Memory B cell (primary cell): ENCODE results near the gene LUM.

Experiments used
- ATAC-seq: fragments of 150-1000 bp; cut with Tn5 transposase; 2 replicates; pipeline ENCODE4 v1.10.0; 2021; ENCODE audit warnings: low read depth, mild to moderate bottlenecking, moderate library complexity
- DNase-seq, 2 donors: peaks; one replicate each; pipeline ENCODE4 v3.0.0; 2022; ENCODE audit warnings: low spot score in 2 of 2
- H3K27ac Mint-ChIP-seq: one replicate; pipeline ENCODE4 v1.8.0; 2022; ENCODE audit warnings: mild to moderate bottlenecking, moderate library complexity, mixed read lengths
- H3K27me3 Mint-ChIP-seq: one replicate; pipeline ENCODE4 v1.8.0; 2022; ENCODE audit warnings: mixed read lengths
- H3K36me3 Mint-ChIP-seq: one replicate; pipeline ENCODE4 v1.8.0; 2022; ENCODE audit warnings: mild to moderate bottlenecking, mixed read lengths
- H3K4me1 Mint-ChIP-seq: one replicate; pipeline ENCODE4 v1.8.0; 2022; ENCODE audit warnings: mixed read lengths
- H3K4me3 Mint-ChIP-seq: one replicate; pipeline ENCODE4 v1.8.0; 2022; ENCODE audit warnings: mild to moderate bottlenecking, moderate library complexity, mixed read lengths
- H3K9me3 Mint-ChIP-seq: one replicate; pipeline ENCODE4 v1.8.0; 2022; ENCODE audit warnings: mixed read lengths

LUM gene

GRCh38 chr12:91074851-91075250 is 36.4 kb downstream of the LUM start:
- H3K27me3 Mint-ChIP-seq: peaks cover 2% of the 10 kb centered on the region
- ATAC-seq (no peak), DNase-seq (no peak)
- H3K4me3 Mint-ChIP-seq: no peak overlapping the region
- no peaks in the 10 kb centered on the region for H3K4me1 Mint-ChIP-seq
- H3K36me3 Mint-ChIP-seq: no peaks in the 10 kb centered on the region
- H3K27ac Mint-ChIP-seq: no peak overlapping the region
- H3K9me3 Mint-ChIP-seq: no peaks in the 10 kb centered on the region

- Mint-ChIP-seq H3K27ac (no peak overlapping the region), H3K4me3 (no peak overlapping the region), H3K4me1 (no peaks in the 10 kb centered on the region), H3K36me3 (no peaks in the 10 kb centered on the region), H3K9me3 (no peaks in the 10 kb centered on the region), H3K27me3 (peaks cover 4% of the 10 kb centered on the region)
- DNase-seq: no peak
- ATAC-seq: no peak
Observed at GRCh38 chr12:91074154-91074709, 37.1 kb downstream of the LUM start.

GRCh38 chr12:91073426-91073825 is 37.9 kb downstream of the LUM start:
- Mint-ChIP-seq H3K27ac (no peak overlapping the region), H3K9me3 (no peaks in the 10 kb centered on the region), H3K4me1 (no peaks in the 10 kb centered on the region), H3K27me3 (peaks cover 6% of the 10 kb centered on the region), H3K4me3 (no peak overlapping the region), H3K36me3 (no peaks in the 10 kb centered on the region)
- ATAC-seq: no peak
- no peak for DNase-seq

GRCh38 chr12:91072931-91073330 is 38.4 kb downstream of the LUM start:
- DNase-seq: no peak
- H3K4me3 Mint-ChIP-seq: no peak overlapping the region
- H3K27ac Mint-ChIP-seq: no peak overlapping the region
- no peaks in the 10 kb centered on the region for H3K9me3 Mint-ChIP-seq
- no peak for ATAC-seq
- peaks cover 6% of the 10 kb centered on the region for H3K27me3 Mint-ChIP-seq
- H3K36me3 Mint-ChIP-seq: no peaks in the 10 kb centered on the region
- H3K4me1 Mint-ChIP-seq: no peaks in the 10 kb centered on the region

- Mint-ChIP-seq H3K4me3 (no peak overlapping the region), H3K4me1 (no peaks in the 10 kb centered on the region), H3K9me3 (no peaks in the 10 kb centered on the region), H3K27me3 (peaks cover 4% of the 10 kb centered on the region), H3K36me3 (no peaks in the 10 kb centered on the region), H3K27ac (no peak overlapping the region)
- ATAC-seq (no peak), DNase-seq (no peak)
Observed at GRCh38 chr12:91070936-91071335, 40.4 kb downstream of the LUM start.

GRCh38 chr12:91065396-91065795 is 45.9 kb downstream of the LUM start:
- Mint-ChIP-seq H3K27ac (no peak overlapping the region), H3K4me1 (no peaks in the 10 kb centered on the region), H3K9me3 (no peaks in the 10 kb centered on the region), H3K27me3 (peaks cover 4% of the 10 kb centered on the region), H3K4me3 (no peak overlapping the region), H3K36me3 (no peaks in the 10 kb centered on the region)
- ATAC-seq (no peak), DNase-seq (no peak)

GRCh38 chr12:91064640-91065039 is 46.7 kb downstream of the LUM start:
- ATAC-seq: no peak
- H3K27ac Mint-ChIP-seq: no peak overlapping the region
- no peaks in the 10 kb centered on the region for H3K36me3 Mint-ChIP-seq
- peaks cover 4% of the 10 kb centered on the region for H3K27me3 Mint-ChIP-seq
- no peak overlapping the region for H3K4me3 Mint-ChIP-seq
- DNase-seq: no peak
- no peaks in the 10 kb centered on the region for H3K9me3 Mint-ChIP-seq
- H3K4me1 Mint-ChIP-seq: no peaks in the 10 kb centered on the region

GRCh38 chr12:91061091-91061490 is 50.2 kb downstream of the LUM start:
- H3K4me1 Mint-ChIP-seq: no peaks in the 10 kb centered on the region
- H3K27me3 Mint-ChIP-seq: no peaks in the 10 kb centered on the region
- H3K27ac Mint-ChIP-seq: no peak overlapping the region
- DNase-seq: no peak
- H3K36me3 Mint-ChIP-seq: no peaks in the 10 kb centered on the region
- H3K9me3 Mint-ChIP-seq: no peaks in the 10 kb centered on the region
- no peak for ATAC-seq
- H3K4me3 Mint-ChIP-seq: no peak overlapping the region

GRCh38 chr12:91059211-91059610 is 52.1 kb downstream of the LUM start:
- Mint-ChIP-seq H3K27me3 (no peaks in the 10 kb centered on the region), H3K9me3 (no peaks in the 10 kb centered on the region), H3K4me3 (no peak overlapping the region), H3K36me3 (no peaks in the 10 kb centered on the region), H3K27ac (no peak overlapping the region), H3K4me1 (no peaks in the 10 kb centered on the region)
- ATAC-seq: no peak
- no peak for DNase-seq

- DNase-seq: no peak
- H3K36me3 Mint-ChIP-seq: no peaks in the 10 kb centered on the region
- H3K27me3 Mint-ChIP-seq: no peaks in the 10 kb centered on the region
- no peak for ATAC-seq
- no peak overlapping the region for H3K4me3 Mint-ChIP-seq
- H3K4me1 Mint-ChIP-seq: no peaks in the 10 kb centered on the region
- no peak overlapping the region for H3K27ac Mint-ChIP-seq
- H3K9me3 Mint-ChIP-seq: no peaks in the 10 kb centered on the region
Observed at GRCh38 chr12:91058786-91059185, 52.5 kb downstream of the LUM start.

- no peak within 1 kb of the TSS for H3K27ac Mint-ChIP-seq
- H3K36me3 Mint-ChIP-seq: no peaks in the 10 kb centered on the region
- H3K4me1 Mint-ChIP-seq: no peaks in the 10 kb centered on the region
- DNase-seq (no peak), ATAC-seq (no peak)
- H3K27me3 Mint-ChIP-seq: no peaks in the 10 kb centered on the region
- H3K4me3 Mint-ChIP-seq: no peak within 1 kb of the TSS
- no peaks in the 10 kb centered on the region for H3K9me3 Mint-ChIP-seq
Observed at GRCh38 chr12:91057368-91058165, 53.7 kb downstream of the LUM start, which contains the start of gene KERA. Gene KERA, minus strand, starts transcription at chr12:91058024. Its CDS starts 1,743 bp downstream, at chr12:91056281.

- no peaks in the 10 kb centered on the region for H3K4me1 Mint-ChIP-seq
- ATAC-seq: no peak
- no peak for DNase-seq
- H3K4me3 Mint-ChIP-seq: no peak overlapping the region
- H3K9me3 Mint-ChIP-seq: no peaks in the 10 kb centered on the region
- H3K36me3 Mint-ChIP-seq: no peaks in the 10 kb centered on the region
- peaks cover 2% of the 10 kb centered on the region for H3K27me3 Mint-ChIP-seq
- H3K27ac Mint-ChIP-seq: no peak overlapping the region
Observed at GRCh38 chr12:91056488-91056887, 54.8 kb downstream of the LUM start.

GRCh38 chr12:91055976-91056375 is 55.3 kb downstream of the LUM start:
- no peak overlapping the region for H3K27ac Mint-ChIP-seq
- H3K4me1 Mint-ChIP-seq: no peaks in the 10 kb centered on the region
- H3K4me3 Mint-ChIP-seq: no peak overlapping the region
- no peaks in the 10 kb centered on the region for H3K9me3 Mint-ChIP-seq
- H3K36me3 Mint-ChIP-seq: no peaks in the 10 kb centered on the region
- peaks cover 4% of the 10 kb centered on the region for H3K27me3 Mint-ChIP-seq
- ATAC-seq (no peak), DNase-seq (no peak)

GRCh38 chr12:91053951-91054715 is 57.2 kb downstream of the LUM start:
- ATAC-seq (no peak), DNase-seq (no peak)
- Mint-ChIP-seq H3K27ac (no peak overlapping the region), H3K9me3 (no peaks in the 10 kb centered on the region), H3K27me3 (peaks cover 4% of the 10 kb centered on the region), H3K4me3 (no peak overlapping the region), H3K4me1 (no peaks in the 10 kb centered on the region), H3K36me3 (no peaks in the 10 kb centered on the region)
